8988T (cell line): ENCODE measurements around the gene CPSF2.

Experiments
- DNase-seq: peaks from one replicate; pipeline ENCODE4 v3.0.0; 2011

The CPSF2 gene

GRCh38 chr14:92121670-92122350 is at the start of gene CPSF2, which contains the start of gene NDUFB1:
Gene CPSF2, plus strand, starts transcription at chr14:92121969. Its CDS starts 9,016 bp downstream, at chr14:92130985.
Gene NDUFB1, minus strand, starts transcription at chr14:92121706. Its CDS starts 4,069 bp downstream, at chr14:92117637.
- peak; percentile 80 for DNase-seq

- no peak for DNase-seq
Observed at GRCh38 chr14:92074555-92074954, 47.2 kb upstream of the CPSF2 start.

- DNase-seq = no peak
Observed at GRCh38 chr14:92088494-92088893, 33.3 kb upstream of the CPSF2 start.

- no peak for DNase-seq
Observed at GRCh38 chr14:92093320-92093719, 28.4 kb upstream of the CPSF2 start.

DNA sequence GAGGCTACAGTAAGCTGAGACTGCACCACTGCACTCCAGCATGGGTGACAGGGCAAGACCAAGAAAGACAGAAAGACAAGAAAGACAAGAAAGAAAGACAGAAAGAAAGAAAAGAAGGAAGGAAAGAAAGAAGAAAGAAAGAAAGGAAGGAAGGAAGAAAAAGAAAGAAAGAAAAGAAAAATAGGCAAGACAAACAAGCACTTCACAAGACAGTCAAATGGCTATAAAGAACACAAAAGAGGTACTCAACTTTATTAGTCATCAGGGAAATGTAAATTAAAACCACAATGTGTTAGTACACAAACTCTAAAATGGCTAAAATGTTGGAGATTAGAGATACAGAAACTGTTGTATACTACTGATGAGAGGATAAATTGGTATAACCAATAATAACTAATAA is 22.0 kb upstream of the CPSF2 start:
- no peak for DNase-seq

DNA sequence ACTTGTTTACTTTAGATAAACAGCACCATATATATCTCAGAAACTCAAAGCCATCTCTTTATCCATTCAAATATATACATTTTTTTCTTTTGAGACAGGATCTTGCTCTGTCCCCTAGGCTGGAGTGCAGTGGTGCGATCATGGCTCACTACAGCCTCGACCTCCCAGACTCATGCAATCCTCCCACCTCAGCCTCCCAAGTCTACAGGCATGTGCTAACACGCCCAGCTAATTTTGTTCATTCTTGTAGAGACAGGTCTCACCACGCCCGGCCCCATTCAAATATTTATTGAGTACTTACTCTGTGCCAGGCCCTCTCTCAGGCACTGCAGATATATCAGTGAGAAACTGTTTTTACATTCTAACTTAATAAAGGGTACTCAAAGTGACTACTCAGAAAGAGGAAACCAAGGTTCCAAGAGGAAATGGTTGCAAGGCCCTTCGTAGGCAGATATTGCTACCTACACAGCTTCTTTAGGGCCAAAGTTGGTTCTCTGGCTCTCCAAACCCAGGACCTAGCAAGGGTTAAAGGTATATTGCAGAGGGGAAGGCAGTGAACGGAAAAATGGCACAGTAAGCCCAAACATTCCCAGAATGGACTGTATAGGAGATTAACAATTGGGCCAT is 18.3 kb upstream of the CPSF2 start:
- no peak for DNase-seq

- no peak for DNase-seq
Observed at GRCh38 chr14:92105073-92105892, 16.5 kb upstream of the CPSF2 start.

GRCh38 chr14:92105893-92106142 is 16.0 kb upstream of the CPSF2 start:
- no peak for DNase-seq

GRCh38 chr14:92106143-92106926 is 15.4 kb upstream of the CPSF2 start, which contains the start of gene ATXN3:
Gene ATXN3, minus strand, starts transcription at chr14:92106582. Its CDS starts 30 bp downstream, at chr14:92106552.
- DNase-seq = peak; percentile 82

DNA sequence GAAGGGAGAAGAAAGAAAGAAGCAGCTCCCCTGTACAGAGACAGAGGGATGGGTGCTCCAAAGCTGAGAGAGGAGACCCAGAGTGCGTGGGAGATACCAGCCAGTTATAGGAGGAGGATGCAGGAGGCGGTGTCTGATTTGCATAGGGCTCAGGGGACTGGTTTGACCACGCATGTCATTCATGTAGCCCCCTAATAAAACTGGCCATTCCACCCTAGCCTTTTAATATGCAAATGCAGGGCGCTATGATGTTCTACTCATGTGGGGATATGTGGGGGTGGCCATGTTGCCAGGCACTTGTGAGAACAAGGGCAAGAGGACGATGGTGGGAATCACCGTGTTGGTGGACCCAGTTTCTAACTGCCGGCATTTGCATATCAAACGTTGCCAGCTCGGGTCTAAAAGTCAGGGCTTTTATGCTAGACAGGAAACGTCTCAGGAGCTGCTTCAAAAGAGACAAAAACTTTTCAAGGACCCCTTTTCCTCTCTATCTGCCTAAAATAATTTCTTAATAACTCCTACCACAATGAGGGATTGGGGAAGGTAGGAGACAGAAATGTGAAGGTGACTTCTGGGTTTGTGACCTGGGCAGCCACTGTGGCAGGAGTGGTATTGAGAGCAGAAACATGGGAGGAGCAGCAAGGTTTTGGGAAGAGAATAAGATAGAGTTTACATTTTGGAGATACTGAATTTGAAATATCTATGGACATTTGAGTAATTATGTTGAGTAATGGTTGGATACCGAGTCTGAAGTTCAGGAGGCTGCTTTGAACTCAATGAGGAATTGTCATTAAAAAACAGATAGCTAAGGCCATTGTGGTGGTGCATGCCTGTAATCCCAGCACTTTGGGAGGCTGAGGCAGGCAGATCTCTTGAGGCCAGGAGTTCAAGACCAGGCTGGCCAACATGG is 13.2 kb upstream of the CPSF2 start:
- no peak for DNase-seq

DNA sequence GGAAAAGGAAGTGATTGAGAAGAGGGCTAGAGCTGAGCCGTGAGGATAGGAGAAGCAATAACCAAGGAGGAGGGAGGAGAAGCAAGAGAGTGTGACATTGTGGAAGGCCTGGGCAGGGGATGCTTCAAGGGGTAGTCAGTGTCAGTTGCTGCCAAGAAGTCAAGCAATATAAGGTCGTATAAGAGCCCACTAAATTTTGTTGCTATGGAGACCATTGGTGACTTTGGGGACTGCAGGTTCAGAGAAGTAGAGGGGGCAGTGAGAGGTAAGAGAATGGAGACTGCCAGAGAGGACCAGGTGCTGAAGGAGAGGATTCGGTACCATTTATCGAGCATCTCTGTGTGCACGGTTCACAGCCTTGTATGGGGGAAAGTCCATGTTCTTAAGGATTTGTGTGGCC is 12.3 kb upstream of the CPSF2 start:
- no peak for DNase-seq

DNA sequence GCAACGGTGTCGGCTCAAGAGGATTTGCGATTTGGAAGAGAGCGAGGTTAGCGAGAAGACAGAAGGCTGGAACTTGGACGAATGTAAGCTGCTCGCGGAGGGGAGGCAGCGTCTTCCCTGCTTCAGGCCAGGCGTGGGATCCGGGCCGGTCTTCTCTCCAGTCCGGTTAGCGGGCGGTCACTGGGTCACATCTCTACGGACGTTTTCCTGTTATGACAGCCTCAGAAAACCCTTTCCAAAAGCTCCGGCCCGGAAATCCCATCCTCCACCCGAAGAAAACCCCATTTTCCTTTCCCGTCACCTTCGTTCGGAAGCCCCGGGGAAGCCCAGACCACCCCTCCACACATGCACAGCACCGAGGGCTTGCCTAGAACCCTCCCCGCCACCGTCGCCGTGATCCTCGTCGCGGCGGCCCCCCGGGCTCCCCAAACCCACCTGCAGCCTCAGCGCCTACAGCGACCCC is 531 bp upstream of the CPSF2 start:
- DNase-seq = peak; percentile 35

GRCh38 chr14:92122351-92122677 is 545 bp downstream of the CPSF2 start:
- no peak for DNase-seq

DNA sequence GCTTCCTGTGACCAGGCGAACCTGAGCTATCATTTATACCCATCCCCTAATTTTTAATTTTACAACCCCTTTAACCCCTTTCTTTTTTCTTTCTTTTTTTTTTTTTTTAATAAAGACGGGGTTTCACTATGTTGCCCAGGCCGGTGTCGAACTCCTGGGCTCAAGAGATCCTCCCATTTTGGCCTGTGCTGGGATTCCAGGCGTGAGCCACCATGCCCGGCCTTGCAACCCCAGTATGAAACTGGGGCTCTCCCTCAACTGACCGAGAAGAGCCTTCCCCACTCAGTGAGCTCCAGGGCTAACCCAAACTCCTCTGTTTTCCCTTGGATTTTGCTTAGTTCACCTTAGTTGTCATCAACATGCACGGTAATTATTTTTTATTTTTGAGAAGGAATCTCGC is 992 bp downstream of the CPSF2 start:
- no peak for DNase-seq

DNA sequence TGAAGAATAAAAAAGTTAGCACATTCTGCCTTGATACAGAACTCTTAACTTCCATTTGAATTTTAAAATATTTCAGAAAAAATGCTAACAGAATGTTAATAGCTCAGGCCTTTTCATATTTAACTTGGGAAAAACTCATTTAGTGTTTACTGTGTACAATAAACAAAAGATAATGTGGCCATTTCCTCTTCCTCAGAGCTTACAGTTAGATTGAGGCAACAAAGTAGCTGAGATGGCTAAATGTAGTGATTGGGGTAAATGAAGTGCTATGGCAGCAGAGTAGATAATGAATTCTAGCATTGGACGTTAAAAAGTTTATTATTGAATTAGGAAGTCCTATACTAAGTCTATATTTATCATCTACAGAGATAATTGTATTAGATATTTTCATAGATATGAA is 12.7 kb downstream of the CPSF2 start:
- DNase-seq = no peak

- no peak for DNase-seq
Observed at GRCh38 chr14:92135269-92135668, 13.5 kb downstream of the CPSF2 start.

- no peak for DNase-seq
Observed at GRCh38 chr14:92143309-92143708, 21.5 kb downstream of the CPSF2 start.

DNA sequence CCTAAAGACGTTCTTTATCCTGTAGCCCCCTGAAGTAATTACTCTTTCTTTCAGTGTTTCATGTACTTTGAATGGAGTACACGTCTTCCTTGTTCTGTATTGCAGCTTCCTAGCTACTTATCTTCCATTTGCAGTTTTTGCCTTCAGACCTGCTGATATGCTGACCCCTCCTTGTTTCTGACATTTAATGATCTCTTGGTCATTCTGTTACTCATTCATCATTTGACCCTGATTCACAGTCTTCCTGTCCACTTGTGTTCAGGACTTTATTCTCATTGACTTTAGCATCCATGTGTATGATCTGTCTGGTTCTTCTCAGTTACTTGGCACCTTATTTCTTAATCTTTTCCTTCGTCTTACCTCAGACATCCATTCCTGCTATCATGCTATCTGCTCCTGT is 22.2 kb downstream of the CPSF2 start:
- DNase-seq = no peak

- no peak for DNase-seq
Observed at GRCh38 chr14:92144708-92145107, 22.9 kb downstream of the CPSF2 start.

- DNase-seq = no peak
Observed at GRCh38 chr14:92153581-92153980, 31.8 kb downstream of the CPSF2 start.

DNA sequence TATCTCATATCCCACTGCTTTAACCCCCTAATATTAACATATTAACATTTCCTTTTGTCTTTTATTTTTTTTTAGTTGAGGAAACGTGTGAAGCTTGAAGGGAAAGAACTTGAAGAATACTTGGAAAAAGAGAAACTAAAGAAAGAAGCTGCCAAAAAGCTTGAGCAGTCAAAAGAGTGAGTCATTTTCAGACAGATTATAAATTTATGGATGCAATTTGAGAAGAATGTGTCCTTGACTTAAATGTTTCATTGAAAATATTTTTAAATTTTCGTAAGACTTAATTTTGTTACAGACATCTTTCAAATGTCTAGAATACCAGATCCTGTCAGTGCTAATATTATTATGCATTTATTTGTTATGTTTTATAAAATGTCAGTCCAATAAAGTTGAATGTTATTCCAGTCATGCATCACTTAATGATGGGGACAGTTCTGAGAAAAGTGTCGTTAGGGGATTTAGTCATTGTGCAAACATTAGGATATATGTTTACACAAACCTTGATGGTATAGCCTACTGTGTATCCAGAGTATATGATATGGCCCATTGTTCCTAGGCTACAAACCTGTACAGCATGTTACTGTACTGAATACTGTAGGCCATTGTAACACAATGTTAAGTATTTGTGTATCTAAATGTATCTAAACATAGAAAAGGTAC is 32.6 kb downstream of the CPSF2 start:
- DNase-seq = no peak

DNA sequence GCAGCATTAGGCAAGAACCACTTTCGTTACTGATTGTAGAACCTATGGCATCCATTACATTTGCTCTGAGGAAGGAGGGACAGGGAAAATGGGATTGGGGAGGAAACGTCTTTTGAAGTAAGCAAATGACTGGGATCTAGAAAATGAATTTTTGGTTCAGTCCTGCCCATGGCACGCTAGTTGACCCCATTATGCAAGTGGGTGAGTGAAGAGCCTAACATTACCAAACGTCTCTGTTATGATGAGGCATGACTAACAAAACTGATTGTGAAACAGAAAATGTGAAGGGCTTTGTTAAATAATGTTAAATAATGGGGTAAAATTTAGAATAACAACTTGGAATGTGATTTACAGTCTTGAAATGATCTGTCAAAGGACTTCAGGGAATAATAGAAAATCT is 38.9 kb downstream of the CPSF2 start:
- no peak for DNase-seq
